ENCODE measurements around the gene HOXB7. TPM values are rescaled to one million over a fixed set of nuclear protein-coding genes. Genes with fewer than 3 reads are reported as not detected.
A peak's percentile ranks its signal among the peaks of the same experiment; 100 is the strongest.

The HOXB7 gene
- total and polyA plus RNA-seq, 2 of the 13 experiments (the other 11 are each of a cell fraction or from before 2014, with no cell fraction given), result 0.04 TPM; not detected in 1

DNA sequence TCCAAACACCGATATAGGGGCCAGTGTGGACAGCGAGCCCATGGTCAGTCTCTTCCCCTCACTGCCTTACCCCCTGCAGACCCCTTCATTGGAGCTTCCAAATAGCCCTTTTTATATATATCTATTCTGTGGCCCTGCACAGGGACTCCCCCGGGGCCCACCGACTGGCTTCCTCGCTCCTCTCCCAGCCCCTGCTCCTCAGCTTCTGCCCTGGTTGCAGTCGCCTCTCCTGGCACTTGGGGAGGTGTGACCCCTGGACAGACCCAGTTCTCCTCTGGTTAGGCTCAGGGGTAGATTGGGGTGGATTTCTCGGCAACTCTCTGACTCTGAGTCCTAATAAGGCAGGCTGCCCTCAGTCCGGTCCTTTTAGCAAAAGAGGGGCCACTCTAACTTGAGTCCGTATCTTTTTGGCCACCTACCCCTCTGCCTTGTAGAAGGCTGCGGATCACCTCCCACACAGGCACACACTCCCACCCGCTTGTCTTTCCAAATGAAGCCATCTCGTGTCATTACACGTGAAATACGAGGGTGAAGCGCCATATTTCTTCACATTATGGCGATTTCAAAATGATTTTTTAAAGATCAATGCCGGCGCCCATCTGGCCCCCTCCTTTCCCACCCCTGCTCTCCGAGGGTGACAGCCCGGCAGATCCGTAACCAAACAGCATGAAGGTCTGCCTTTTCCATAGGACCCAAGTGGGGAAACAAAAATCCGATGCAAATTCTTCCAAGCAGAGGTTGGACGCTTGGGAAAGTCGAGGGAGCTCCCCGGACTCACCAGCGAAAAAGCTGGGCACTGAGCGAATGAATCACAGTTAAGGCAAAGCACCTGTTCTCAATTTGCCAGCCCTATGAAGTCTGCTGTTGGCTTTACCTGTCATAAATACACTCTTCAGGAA is 17.1 kb upstream of the HOXB7 start:
- Histone ChIP-seq H3K36me3 (replicated peaks in 1 of 2; ENCODE audit: control insufficient read depth in 1 of 2, insufficient read depth in 2 of 2, low read length in 2 of 2) (no peaks in the 10 kb centered on the region), H2AFZ (ENCODE audit: low read length) (no peak overlapping the region), H3K4me2 (ENCODE audit: low read depth, low read length) (no peak overlapping the region), H3K9ac (ENCODE audit: insufficient read depth, low read depth, low read length) (no peak overlapping the region), H3K27me3 (ENCODE audit: control insufficient read depth in 1 of 2, insufficient read depth in 2 of 2, low read length in 2 of 2) (peaks cover 38 to 97% of the 10 kb centered on the region in 2 experiments), H3K9me3 (ENCODE audit: low read length) (no peaks in the 10 kb centered on the region), H3K27ac (ENCODE audit: extremely low read length, insufficient read depth, low read length) (no peak overlapping the region), H3K4me3 (replicated peaks in 1 of 3; ENCODE audit: insufficient read depth in 1 of 3, low read depth in 2 of 3, low read length in 3 of 3) (no peak overlapping the region), H3K4me1 (ENCODE audit: insufficient read depth, low read length) (no peaks in the 10 kb centered on the region), H4K20me1 (ENCODE audit: insufficient read depth, low read length) (no peaks in the 10 kb centered on the region), H3K79me2 (ENCODE audit: insufficient read depth, low read length) (no peaks in the 10 kb centered on the region)
- POLR2A ChIA-PET, result no interaction called here
- TF ChIP-seq EZH2 (conservative IDR thresholded peaks at IDR 0.05; ENCODE audit: low read depth, low read length) (peak; percentile 57), ISL2 (CRISPR knock-in tag; IDR thresholded peaks at IDR 0.05) (no peak)
- no TSS peak for BruUV-seq (replicated peaks)
- DNase-seq (ENCODE audit: low spot score) (no peak), ATAC-seq (no peak), FAIRE-seq (no peak)
- CTCF ChIA-PET (ENCODE audit: low intra/inter-chr PET ratio, low total read pairs), result no interaction called here
- WGBS (ENCODE audit: low lambda C conversion rate), result 6% methylated on average over 27 of the region's 27 CpGs
- intact Hi-C loops (cut with micrococcal nuclease; ENCODE audit: unreplicated experiment), result no loop called here
- in situ Hi-C loops (cut with HindIII; ENCODE audit: extremely low pct_ligation_motif_present, low pct_unique_long_range_greater_than_20kb), result no loop called here

DNA sequence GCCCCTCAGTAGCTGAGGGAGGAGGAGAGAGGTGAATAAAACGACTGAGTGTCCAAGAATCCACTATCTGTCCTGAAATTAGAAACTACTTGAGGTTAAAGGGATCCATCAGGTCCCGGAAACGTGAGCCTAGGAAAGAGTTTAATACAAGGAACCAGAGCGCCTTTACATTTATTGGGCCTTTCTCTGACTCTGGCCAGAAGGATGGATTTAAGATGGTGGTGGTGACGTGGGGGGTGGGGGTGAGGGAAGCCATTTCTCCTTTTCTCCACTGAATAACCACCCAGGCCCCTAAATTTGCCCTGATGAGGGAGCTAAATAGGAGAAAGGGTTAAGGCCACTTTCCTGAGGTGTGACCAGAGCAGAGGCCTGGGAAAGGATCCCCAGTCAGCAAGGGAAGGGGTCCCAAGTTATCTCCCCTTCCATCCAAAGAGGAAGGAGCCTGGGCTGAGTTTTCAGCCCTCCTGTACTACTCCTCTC is 16.3 kb upstream of the HOXB7 start:
- FAIRE-seq, result no peak
- WGBS (ENCODE audit: low lambda C conversion rate), result 3% methylated on average over 5 of the region's 5 CpGs
- no peak overlapping the region for H3K4me2 ChIP-seq (ENCODE audit: low read depth, low read length)
- BruUV-seq (replicated peaks), result no TSS peak
- no peaks in the 10 kb centered on the region for H3K4me1 ChIP-seq (ENCODE audit: insufficient read depth, low read length)
- CTCF ChIA-PET (ENCODE audit: low intra/inter-chr PET ratio, low total read pairs), result no interaction called here
- no peaks in the 10 kb centered on the region for H4K20me1 ChIP-seq (ENCODE audit: insufficient read depth, low read length)
- no peak overlapping the region for H3K27ac ChIP-seq (ENCODE audit: extremely low read length, insufficient read depth, low read length)
- POLR2A ChIA-PET, result no interaction called here
- no peaks in the 10 kb centered on the region for H3K79me2 ChIP-seq (ENCODE audit: insufficient read depth, low read length)
- no peak for ATAC-seq
- TF ChIP-seq, protein P1, sequence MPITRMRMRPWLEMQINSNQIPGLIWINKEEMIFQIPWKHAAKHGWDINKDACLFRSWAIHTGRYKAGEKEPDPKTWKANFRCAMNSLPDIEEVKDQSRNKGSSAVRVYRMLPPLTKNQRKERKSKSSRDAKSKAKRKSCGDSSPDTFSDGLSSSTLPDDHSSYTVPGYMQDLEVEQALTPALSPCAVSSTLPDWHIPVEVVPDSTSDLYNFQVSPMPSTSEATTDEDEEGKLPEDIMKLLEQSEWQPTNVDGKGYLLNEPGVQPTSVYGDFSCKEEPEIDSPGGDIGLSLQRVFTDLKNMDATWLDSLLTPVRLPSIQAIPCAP (CRISPR knock-in tag; IDR thresholded peaks at IDR 0.05; ENCODE audit: low read depth), result no peak
- no peak for TF ChIP-seq SPEN (CRISPR knock-in tag; IDR thresholded peaks at IDR 0.05; ENCODE audit: low read depth)
- TF ChIP-seq FOXK2 (IDR thresholded peaks at IDR 0.05), result no peak
- TF ChIP-seq, protein P2, sequence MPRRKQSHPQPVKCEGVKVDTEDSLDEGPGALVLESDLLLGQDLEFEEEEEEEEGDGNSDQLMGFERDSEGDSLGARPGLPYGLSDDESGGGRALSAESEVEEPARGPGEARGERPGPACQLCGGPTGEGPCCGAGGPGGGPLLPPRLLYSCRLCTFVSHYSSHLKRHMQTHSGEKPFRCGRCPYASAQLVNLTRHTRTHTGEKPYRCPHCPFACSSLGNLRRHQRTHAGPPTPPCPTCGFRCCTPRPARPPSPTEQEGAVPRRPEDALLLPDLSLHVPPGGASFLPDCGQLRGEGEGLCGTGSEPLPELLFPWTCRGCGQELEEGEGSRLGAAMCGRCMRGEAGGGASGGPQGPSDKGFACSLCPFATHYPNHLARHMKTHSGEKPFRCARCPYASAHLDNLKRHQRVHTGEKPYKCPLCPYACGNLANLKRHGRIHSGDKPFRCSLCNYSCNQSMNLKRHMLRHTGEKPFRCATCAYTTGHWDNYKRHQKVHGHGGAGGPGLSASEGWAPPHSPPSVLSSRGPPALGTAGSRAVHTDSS (CRISPR knock-in tag; conservative IDR thresholded peaks at IDR 0.05), result no peak
- no peak for TF ChIP-seq CHD2 (IDR thresholded peaks at IDR 0.05; ENCODE audit: low read depth, low read length)
- TF ChIP-seq GATA4 (IDR thresholded peaks at IDR 0.05; ENCODE audit: borderline replicate concordance, low read depth), result no peak
- TF ChIP-seq ZNF460 (CRISPR knock-in tag; IDR thresholded peaks at IDR 0.05; ENCODE audit: borderline replicate concordance), result no peak
- H3K27me3 ChIP-seq (ENCODE audit: control insufficient read depth in 1 of 2, insufficient read depth in 2 of 2, low read length in 2 of 2), result peaks cover 38 to 97% of the 10 kb centered on the region in 2 experiments
- no peak overlapping the region for H3K9ac ChIP-seq (ENCODE audit: insufficient read depth, low read depth, low read length)
- H2AFZ ChIP-seq (ENCODE audit: low read length), result no peak overlapping the region
- no peak overlapping the region for H3K4me3 ChIP-seq (replicated peaks in 1 of 3; ENCODE audit: insufficient read depth in 1 of 3, low read depth in 2 of 3, low read length in 3 of 3)
- intact Hi-C loops (cut with micrococcal nuclease; ENCODE audit: unreplicated experiment) (no loop called here), in situ Hi-C loops (cut with HindIII; ENCODE audit: extremely low pct_ligation_motif_present, low pct_unique_long_range_greater_than_20kb) (no loop called here)
- H3K9me3 ChIP-seq (ENCODE audit: low read length), result no peaks in the 10 kb centered on the region
- no peaks in the 10 kb centered on the region for H3K36me3 ChIP-seq (replicated peaks in 1 of 2; ENCODE audit: control insufficient read depth in 1 of 2, insufficient read depth in 2 of 2, low read length in 2 of 2)
- DNase-seq (ENCODE audit: low spot score), result no peak

All from HepG2 (cell line).